Right ventricle myocardium inferior (tissue), 1 donor: Measurements from ENCODE around the gene ITGA8. TPM values are rescaled to one million over a fixed set of nuclear protein-coding genes. Genes with fewer than 3 reads are reported as not detected.

Source experiments
- ATAC-seq: fragments of 200-7000 bp; cut with Tn5 transposase; one replicate; pipeline ENCODE4 v1.9.1; 2020; ENCODE audit warnings: mild to moderate bottlenecking, moderate library complexity
- DNase-seq: peaks from one replicate; pipeline ENCODE4 v3.0.0; 2021; ENCODE audit errors: missing footprints
- intact Hi-C: fragments of 100-400 bp; cut with DNase I; formaldehyde crosslinking; loops from one replicate; pipeline ENCODE4 v1.11.0; 2022
- total RNA-seq: library from RNA; stranded (reverse); fragmentation: NEBNext Ultra II Directional; extraction: Animal tissue kit (Norgen Biotek cat#: 25700); gene quantifications from one replicate; pipeline ENCODE4 v1.2.1, GENCODE V29; 2021
- donor health status: DM: no; HTN: yes; CAD: no; lungs with severe emphysema.

Gene ITGA8
- total RNA-seq, 1 donor from 2014 or later, result 1.7 TPM

- DNase-seq (no peak), ATAC-seq (no peak)
- intact Hi-C loops, result no loop called here
Observed at GRCh38 chr10:15739254-15739970, 19.7 kb upstream of the ITGA8 start.

- ATAC-seq, result peak; percentile 81
- intact Hi-C loops, result no loop called here
- no peak for DNase-seq
Observed at GRCh38 chr10:15738270-15738925, 18.7 kb upstream of the ITGA8 start.

GRCh38 chr10:15737656-15738055 is 17.9 kb upstream of the ITGA8 start:
- ATAC-seq, result peak; percentile 18
- intact Hi-C loops, result no loop called here
- DNase-seq, result no peak

GRCh38 chr10:15735763-15736162 is 16.0 kb upstream of the ITGA8 start:
- peak; percentile 62 for ATAC-seq
- intact Hi-C loops, result no loop called here
- peak; percentile 70 for DNase-seq

- no peak for ATAC-seq
Observed at GRCh38 chr10:15730341-15730740, 10.6 kb upstream of the ITGA8 start.

GRCh38 chr10:15729890-15730289 is 10.2 kb upstream of the ITGA8 start:
- ATAC-seq (no peak), DNase-seq (no peak)
- intact Hi-C loops, result loop anchor here (5.0 kb wide), 1 partner anchor 298 kb away; no protein-coding TSS in a partner anchor

More at GRCh38 chr10:15730341-15730740, 10.6 kb upstream of the ITGA8 start:
- no peak for DNase-seq
- intact Hi-C loops, result no loop called here

GRCh38 chr10:15726042-15726441 is 6.3 kb upstream of the ITGA8 start:
- no peak for ATAC-seq
- intact Hi-C loops, result loop anchor here (5.0 kb wide), 1 partner anchor 294 kb away; no protein-coding TSS in a partner anchor
- no peak for DNase-seq

- DNase-seq, result no peak
- intact Hi-C loops, result loop anchor here (5.0 kb wide), 1 partner anchor 293 kb away; no protein-coding TSS in a partner anchor
- peak; percentile 68 for ATAC-seq
Observed at GRCh38 chr10:15725603-15726002, 5.9 kb upstream of the ITGA8 start.

- no peak for ATAC-seq
- intact Hi-C loops, result loop anchor here (5.0 kb wide), 1 partner anchor 292 kb away; no protein-coding TSS in a partner anchor
- no peak for DNase-seq
Observed at GRCh38 chr10:15724683-15725082, 5.0 kb upstream of the ITGA8 start.

- ATAC-seq, result no peak
- DNase-seq, result no peak
- intact Hi-C loops, result no loop called here
Observed at GRCh38 chr10:15723803-15724202, 4.1 kb upstream of the ITGA8 start.

- DNase-seq (no peak), ATAC-seq (no peak)
- intact Hi-C loops, result no loop called here
Observed at GRCh38 chr10:15720635-15721287, 1.0 kb upstream of the ITGA8 start.

- DNase-seq (no peak), ATAC-seq (peak; percentile 61)
- intact Hi-C loops, result loop anchor here (5.0 kb wide), 2 partner anchors 108 to 132 kb away; no protein-coding TSS in a partner anchor
Observed at GRCh38 chr10:15719049-15719898, 448 bp downstream of the ITGA8 start.

- ATAC-seq, result no peak
- no peak for DNase-seq
- intact Hi-C loops, result loop anchor here (5.0 kb wide), 2 partner anchors 109 to 131 kb away; no protein-coding TSS in a partner anchor
Observed at GRCh38 chr10:15718694-15719048, 1.1 kb downstream of the ITGA8 start.

- intact Hi-C loops, result loop anchor here (5.0 kb wide), 2 partner anchors 112 to 128 kb away; no protein-coding TSS in a partner anchor
- no peak for ATAC-seq
Observed at GRCh38 chr10:15715619-15716227, 4.0 kb downstream of the ITGA8 start.

GRCh38 chr10:15714847-15715246 is 4.9 kb downstream of the ITGA8 start:
- intact Hi-C loops, result loop anchor here (5.0 kb wide), 2 partner anchors 112 to 128 kb away; no protein-coding TSS in a partner anchor

More at GRCh38 chr10:15715619-15716227, 4.0 kb downstream of the ITGA8 start:
- DNase-seq, result no peak

GRCh38 chr10:15712883-15713282 is 6.8 kb downstream of the ITGA8 start:
- DNase-seq, result no peak
- no peak for ATAC-seq
- intact Hi-C loops, result no loop called here

More at GRCh38 chr10:15714847-15715246, 4.9 kb downstream of the ITGA8 start:
- no peak for ATAC-seq
- no peak for DNase-seq

GRCh38 chr10:15710455-15710854 is 9.3 kb downstream of the ITGA8 start:
- ATAC-seq, result no peak
- no peak for DNase-seq
- intact Hi-C loops, result no loop called here

- intact Hi-C loops, result no loop called here
- DNase-seq, result no peak
- no peak for ATAC-seq
Observed at GRCh38 chr10:15705298-15705697, 14.4 kb downstream of the ITGA8 start.
